CD4-positive, alpha-beta T cell treated with Interleukin-1 beta for 1 hour (primary cell): ENCODE results near the gene TLR1.
"Not testable (repeated sequence)": the region's sequence is repeated elsewhere in the genome, so short reads cannot be mapped to it uniquely, and the experiment has no call there.

Experiments
- DNase-seq, 2 donors: peaks; one replicate each; pipeline ENCODE4 v3.0.0-alpha.2; 2020 to 2022

TLR1 gene

DNA sequence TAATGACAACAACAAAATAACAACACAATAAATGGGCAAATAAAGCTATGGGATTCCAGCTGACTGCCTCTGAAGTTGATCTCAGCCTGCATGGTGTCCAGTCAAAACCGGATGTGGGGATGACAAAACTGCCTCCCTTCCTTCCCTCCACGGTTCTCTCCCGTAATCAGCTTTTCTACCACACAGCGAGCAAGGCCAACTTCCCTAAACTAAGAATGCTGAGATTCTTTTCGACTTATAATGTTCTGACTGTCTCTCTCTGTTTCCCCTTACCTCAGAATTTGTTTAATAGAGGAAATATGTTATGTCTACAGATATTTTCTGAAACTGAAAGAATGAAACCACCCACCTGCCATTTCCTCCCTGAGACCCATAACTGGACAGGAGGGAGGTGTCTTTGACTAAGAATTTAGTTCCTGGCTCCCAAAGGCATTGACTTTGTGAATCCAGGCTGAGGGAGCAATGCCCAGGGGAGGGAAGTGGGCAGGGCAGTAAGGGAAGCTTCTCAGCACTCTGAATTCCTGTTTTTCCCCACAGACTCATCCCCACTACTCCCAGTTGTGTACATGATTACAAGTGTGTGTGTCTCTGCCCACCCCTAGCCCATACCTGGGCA is 1.0 kb upstream of the TLR1 start:
- peak; percentile 26 to 55 for DNase-seq

DNA sequence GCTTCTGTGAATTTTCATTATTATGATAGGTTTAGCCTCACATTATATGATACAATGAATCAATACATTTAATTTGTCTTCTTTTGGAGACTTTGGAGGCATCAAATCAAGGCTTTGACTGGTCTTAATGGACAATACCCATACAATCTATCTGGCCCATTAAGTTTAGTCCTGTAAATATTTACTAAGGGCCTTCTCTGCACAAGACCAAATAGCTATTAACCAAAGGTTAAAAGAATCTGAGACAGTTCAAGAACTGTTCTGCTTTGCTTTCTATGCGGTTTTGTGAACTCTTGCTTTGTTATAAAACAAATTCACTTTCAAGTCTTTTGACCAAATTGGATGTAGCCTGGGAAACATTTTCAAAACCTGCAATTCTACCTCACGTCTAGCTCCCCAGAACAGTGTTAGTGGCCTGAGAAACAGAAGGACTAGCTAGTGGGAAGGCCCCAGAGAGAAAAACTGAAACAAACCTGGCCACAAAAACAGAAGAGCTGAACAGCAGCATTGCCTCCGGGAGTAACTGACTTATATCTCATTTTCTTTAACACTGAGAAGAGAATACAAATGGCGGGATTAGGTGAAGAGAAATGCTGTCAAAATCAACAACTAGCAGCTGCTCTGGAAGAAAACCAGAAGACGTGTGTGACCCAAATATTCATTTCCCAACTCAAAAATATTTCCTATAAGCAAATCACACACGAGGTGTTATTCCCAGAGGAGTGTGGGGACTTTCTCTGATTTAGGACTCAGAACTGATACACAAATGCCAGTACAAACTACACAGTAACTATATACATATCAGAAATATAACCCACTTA is 548 bp downstream of the TLR1 start:
- DNase-seq, result peak; percentile 19

DNA sequence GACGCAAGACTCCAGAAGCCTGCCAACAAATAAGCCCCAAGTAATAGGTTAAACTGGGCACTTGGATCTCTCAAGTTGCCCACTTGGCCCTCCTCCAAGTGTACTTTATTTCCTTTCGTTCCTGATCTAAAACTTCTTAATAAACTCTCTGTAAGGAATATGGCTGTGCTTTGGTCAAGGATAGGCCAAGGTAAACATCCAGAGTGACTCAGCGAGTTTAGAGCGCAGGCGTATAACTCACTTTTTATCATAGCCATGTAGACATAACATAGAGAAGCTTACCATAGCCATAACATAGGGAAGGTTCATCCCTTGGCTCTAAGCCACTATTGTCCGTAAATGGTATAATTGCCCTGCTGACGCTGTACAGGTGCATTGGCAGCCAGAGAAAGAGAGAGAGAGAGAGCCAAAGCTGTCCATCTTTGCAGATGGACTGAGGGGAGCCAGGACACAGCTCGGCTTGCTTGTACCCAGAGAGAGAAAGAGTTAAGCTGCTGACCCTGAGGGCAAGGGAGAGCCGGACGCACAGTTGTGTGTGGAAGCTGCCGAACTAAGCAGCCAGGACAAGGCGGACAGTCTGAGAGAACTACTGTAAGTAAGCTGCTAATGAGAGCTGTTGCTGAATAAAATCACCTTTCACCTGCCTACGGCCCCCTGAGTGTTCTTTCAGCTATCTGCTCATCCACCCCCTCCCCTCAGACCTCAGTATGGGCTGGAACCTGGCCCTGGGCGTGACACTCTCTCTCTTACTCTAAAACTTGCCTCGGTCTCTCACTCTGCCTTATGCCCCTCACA is 1.8 kb downstream of the TLR1 start:
- DNase-seq, result no peak

DNA sequence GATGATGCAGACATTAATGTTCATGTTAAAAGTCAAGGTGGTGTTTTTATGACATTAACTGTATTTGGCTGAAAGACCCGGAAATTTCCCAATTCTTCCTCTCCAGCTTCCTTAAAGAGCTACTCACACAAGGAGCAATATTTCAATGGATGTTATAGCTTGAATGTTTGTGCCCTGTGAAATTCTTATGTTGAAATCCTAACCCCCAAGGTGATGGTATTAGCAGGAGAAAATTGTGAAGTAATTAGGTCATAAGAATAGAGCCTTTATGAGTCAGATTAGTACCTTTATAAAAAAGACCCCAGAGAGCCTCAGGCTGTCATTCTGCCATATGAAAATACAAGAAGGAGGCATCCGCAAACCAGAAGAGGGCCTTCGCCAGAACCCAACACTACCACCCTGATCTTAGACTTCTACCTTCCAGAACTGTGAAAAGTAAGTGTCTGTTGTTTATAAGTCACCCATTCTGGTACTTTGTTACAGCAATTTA is 3.6 kb downstream of the TLR1 start:
- no peak for DNase-seq

DNA sequence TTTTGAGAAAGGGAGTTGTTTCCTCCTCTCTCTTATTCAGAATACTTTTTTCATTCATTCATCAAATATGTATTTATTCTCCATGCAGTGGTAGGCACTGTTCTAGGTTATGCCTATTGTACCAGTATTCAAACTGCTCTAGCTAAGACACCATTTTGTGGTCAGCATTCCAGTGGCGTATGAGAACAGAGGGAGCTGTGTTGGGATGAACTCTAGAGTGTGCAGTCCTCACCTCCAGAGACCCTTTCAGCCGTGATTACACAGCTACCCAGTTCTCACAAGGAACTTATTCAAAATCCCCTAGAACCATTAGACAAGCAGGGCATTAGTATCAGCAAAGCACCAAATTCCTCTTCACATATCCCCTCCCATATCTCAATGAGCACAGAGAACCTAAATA is 4.2 kb downstream of the TLR1 start:
- DNase-seq, result no peak

DNA sequence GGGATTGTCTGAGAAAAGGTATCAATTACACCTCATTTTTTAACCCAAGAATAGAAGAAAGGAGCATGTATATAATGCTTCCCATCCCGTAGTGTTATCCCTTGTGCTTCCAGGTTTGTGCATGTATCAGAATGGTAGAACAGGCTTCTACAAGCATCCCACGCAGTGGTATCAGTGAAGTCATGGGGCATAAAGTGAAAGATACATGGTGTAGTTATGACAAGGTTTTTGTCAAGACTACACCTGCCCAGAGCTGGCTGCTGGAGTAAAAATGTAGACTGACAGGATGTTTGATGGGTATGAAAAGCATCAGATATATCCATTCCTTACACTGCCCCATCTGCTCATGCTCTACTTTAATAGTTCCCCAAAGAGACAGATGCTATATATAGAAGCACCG is 9.5 kb downstream of the TLR1 start:
- DNase-seq, result no peak

DNA sequence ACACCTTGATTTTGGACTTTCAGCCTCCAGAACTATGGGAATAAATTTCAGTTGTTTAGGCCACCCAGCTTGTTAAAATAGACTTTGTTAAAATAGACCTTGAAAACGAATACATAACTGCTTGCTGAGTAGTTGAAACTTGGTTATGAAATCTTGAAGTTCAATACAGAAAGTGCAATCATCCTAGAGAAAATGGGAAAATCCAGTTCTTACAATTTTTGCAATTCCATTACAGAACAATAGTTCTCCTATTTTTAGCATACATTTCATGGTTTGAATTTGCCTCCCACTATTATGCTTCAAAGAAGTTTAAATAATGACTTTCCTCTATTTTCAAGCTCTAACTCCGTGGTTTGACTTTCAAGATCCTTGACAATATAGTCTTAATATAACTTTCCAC is 10.5 kb downstream of the TLR1 start:
- DNase-seq, result no peak

DNA sequence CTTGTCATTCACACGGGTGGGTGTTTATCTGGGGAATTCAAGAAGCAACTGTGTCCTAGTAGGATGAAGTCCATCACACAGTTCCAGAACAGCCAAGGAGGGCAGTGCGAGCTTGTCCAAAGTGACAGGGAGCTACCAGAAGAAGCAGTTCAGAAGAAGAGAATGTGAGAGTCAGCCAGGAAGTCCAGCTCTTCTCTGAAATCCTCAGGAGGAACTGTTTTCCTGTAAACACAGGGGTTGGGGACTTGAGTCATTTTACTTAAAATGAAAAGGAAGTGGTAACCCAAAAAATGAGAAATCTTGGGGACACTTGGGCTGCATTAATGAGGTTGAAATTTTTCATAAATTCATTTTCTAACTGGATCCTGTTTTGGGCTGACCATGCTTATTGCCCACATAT is 13.6 kb downstream of the TLR1 start:
- DNase-seq, result no peak

DNA sequence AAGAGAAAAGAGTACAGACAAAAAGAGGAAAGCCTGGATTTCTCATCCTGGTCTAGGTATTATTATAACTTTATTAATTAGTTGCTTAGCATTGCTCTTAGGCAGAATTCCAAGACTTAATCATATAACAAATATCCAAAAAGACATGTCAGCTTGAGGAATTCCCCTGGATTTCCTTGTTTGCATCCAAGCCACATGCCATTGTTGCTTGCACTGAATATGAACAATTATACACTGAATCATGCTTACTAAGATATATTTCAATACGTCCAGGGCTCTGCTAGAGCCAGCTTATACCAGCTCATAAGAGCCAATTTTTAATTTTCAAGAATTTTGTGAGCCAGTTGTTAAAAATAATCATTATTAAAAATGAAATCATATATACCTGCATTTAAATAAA is 16.3 kb downstream of the TLR1 start:
- no peak for DNase-seq

DNA sequence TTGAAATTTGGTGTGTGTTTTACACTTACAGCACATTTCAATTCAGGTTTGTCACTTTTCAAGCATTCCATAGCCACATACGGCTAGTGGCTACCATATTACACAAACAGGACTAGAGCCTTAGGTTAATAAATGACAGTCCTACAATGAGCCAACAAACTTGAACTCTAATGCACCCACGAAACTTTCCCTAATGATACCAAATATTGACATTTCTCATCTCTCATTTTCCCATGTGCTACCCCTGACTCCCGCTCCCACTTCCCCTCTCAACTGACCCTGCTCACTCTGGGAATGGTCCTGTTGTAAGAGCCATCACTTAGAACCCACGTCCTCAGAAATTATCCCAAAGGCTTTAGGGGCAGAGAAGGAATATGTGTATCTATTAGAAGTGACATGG is 16.9 kb downstream of the TLR1 start:
- no peak for DNase-seq

DNA sequence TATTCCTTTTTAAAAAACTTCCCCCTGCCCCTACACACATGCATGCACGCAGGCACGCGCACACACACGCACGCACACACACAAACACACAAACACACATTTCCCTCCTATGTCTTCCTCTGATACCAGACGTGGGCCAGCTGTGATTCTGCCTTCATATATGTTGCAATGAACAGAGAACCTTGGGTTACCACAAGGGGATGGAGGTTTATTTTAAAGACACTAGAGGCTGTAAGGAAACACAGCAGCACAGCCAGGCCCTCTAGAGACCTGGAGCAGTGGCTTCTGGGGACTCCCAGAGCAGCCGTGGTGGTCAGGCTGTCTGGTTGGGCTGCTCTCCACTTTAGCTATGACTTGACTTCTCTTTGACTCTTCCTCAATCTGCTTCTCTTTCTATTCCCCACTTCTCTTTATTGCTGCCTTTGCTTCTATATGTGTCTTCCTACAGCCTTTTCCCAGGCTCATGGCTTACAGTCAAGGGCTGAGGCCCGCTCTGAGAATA is 18.6 kb downstream of the TLR1 start:
- peak; percentile 12 to 52 for DNase-seq

DNA sequence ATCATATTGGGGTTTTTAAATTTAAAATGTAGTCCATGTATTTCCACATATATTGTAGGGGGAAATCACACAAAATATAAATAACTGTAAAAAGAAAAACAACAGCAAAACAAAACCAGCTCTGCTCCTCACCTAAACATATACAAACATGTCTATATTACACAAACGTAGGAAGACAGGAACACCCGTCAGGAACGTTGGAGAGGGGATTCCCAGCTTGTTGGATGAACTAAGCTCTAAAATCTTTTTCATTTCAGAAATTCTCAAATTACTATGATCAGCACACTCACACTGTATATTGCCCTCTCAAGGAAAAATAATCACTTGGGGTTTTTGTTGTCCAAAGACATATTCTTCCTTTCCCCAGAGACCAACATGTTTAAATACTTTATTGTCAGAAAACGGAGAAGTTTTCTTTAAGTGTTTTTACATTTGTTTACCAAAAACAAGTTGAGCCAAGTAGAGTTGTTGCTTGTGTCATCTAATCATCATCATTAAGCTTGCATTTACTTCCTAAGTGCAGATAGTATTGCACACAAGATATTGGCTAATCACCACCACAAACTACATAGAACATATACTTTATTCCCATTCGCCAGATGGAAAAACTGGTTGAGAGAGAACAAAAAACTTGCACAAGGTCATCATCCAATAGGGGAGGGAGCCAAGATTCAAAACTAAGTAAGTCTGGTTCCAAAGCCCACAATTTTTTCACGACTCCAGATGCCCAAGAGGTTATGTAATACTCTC is 19.4 kb downstream of the TLR1 start:
- DNase-seq, result no peak

DNA sequence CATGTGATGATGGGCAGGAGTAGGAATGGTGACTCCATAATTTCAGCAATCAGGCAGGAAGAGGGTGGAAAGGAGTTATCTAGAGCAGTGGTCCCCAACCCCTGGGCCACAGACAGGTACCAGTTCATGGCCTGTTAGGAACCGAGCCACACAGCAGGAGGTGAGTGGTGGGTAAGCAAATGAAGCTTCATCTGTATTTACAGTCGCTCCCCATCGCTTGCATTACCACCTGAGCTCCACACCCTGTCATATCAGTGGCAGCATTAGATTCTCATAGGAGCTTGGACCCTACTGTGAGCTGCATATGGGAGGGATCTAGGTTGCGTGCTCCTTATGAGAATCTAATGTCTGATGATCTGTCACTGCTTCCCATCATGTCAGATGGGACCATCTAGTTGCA is 20.4 kb downstream of the TLR1 start:
- DNase-seq, result no peak

DNA sequence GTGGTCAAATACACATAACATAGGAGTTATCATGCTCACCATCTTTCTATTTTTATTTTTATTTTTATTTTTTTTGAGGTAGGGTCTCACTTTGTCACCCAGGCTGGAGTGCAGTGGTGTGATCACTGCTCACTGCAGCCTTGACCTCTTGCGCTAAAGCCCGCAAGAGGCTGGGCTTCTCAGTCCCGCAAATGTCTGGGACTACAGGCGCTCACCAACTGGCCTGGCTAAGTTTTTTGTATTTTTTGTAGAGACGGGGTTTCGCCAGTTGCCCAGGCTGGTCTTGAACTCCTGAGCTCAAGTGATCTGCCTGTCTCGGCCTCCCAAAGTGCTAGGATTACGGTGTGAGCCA is 21.5 kb downstream of the TLR1 start:
- no peak for DNase-seq

DNA sequence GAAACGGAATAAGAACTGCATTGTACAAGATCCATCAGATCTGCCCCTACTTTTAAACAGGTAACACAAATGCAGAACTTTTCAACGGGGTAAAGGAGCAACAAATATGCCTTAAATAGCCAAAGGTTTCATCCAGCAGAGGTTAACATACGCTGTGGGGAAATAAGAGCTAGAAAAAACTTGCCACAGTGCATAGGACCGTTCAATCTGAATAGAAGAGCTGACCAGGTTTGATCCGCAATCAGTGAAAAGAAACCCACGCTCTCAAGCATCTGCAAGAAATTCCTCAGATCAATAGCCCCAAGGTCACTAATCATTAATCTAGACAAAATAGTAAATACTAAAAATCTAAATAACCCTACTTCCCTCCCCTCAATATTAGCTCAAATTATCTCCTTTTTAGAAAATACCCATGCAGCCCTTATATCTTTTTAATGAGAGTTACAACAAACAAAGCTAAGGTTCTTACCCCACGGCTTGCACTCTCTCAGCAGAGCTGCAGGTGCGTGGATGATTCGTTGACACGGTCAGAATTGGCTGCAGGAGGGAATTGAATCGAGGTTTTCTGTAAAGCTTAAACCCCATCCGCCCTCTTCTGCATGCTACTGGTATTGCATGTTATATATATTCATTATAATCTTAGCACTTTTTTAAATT is 22.0 kb downstream of the TLR1 start, which contains the start of gene TLR10:
TSS of gene TLR10 (minus strand) at position 539 of the 657 bp plus-strand sequence. CDS start 7,400 bp downstream, outside the sequence.
- DNase-seq, result peak; percentile 55 to 58

DNA sequence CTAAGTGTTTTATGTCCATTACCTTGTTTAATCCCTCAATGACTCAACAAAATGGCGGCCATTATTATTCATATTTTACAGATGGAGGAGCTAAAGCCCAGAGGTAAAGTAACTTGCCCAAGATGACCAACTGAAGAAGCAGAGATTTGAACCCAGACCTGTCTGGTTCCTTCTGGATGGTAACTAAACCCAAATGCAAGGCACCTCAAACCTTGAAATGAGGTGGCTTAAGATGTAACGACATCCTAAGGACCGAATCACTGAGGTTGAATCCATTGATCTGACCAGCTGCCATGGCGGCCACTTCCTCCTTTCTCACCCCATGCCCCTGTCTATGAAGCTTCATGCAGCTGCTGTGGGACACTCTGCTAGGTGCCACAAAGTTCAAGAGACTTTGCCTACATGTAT is 22.7 kb downstream of the TLR1 start:
- no peak for DNase-seq

DNA sequence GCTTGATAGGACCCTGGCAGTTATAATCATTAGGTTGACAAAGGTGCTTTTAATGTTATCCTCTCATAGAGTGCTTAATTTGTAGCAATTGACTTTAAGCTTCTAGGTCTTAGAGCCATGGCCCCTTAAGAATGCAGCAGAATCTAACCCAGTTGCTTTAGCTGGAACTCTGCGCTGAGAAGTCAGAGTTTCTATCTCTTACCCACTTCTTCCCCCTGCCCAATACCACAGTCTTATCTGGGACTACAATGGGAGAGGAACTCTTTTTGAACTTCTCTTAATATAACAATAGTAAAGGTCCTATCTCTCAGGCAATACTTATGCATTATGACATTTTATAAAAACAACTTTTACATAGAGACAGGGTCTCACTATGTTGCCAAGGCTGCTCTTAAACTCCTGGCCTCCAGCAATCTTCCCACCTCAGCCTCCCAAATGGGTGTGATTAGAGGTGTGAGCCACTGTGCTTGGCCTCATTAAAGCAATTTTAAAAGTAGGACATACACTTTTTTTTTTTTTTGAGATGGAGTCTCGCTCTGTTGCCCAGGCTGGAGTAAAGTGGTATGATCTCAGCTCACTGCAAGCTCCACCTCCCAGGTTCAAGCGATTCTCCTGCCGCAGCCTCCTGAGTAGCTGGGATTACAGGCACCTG is 23.6 kb downstream of the TLR1 start:
- DNase-seq, result peak in 1 of 2 donors; percentile 36

DNA sequence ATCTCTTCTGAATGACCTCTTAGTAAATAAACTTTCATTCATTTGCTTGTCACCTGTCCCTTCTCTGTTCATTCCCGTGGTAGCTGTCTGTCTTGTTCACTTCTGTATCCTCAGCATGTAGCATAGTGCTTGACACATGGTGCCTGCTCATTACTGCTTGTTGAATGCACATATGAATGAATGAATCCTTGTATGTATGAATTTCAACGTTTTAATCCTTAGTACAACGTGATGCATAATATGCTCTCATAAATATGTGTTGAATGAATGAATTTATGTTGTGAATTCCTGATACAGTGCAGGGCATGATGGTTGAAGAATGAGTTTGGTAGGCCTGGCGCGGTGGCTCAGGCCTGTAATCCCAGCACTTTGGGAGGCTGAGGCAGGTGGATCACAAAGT is 24.8 kb downstream of the TLR1 start:
- DNase-seq, result no peak

DNA sequence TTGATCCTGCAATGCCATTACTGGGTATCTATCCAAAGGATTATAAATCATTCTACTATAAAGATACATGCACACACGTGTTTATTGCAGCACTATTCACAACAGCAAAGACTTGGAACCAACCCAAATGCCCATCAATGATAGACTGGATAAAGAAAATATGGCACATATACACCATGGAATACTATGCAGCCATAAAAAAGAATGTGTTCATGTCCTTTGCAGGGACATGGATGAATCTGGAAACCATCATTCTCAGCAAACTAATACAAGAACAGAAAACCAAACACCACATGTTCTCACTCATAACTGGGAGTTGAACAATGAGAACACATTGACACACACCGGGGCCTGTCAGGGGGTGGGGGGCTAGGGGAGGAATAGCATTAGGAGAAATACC is 26.7 kb downstream of the TLR1 start:
- DNase-seq, result not testable (repeated sequence)

DNA sequence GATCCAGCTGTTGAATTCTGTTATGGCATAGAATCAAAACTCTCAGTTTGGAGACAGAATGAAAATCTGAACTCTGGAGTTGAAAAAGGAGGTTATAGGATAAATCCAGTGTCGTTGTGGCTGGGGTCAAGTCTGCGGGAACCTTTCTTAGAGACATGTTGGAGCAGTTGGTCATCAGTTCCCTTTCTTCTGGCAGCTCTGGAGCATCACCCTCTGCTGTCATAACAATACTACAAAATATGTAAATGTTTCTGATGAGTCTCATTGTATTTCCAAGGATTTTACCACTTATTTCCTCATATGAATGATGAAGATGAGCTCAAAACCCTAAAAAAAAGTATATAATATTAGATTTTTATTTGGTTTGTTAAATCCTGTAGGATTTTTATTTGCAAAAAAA is 29.3 kb downstream of the TLR1 start:
- no peak for DNase-seq

DNA sequence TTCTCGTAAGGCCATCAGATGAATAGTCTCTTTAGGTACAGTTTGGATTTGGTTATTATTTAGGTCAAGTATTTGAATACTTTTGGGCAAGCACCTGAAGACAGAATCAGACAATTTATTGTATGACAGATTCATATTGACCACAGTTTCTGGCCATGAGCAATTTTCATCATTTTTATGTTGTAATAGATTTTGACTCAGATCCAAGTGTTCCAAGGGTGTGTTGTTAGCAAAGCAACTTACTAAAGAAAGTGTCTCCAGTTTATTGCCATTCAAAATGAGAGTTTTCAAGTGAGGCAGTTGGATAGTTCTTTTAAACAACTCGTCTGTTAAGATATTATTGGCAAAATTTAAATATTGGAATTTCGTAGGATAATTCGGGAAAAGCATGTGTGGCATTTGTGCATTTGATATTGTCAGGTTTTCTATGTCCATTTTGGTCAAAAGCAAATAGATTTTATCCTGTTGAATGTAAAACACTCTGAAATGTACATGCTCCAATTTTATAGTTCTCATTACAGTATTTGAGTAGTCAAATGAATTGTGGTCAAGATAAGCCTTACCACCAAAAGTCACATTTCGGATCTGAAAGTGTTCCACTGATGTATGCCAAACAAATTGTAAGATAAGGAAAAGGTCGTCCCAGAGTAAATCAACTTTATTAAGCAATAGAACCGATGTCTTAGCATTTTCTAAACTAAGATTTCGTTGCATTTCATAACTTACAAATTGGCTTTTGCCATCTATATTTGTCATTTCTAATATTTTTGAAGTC is 30.2 kb downstream of the TLR1 start:
- no peak for DNase-seq
